HCT116 (cell line): Measurements from ENCODE around the gene POLR3C. TPM values are rescaled to one million over a fixed set of nuclear protein-coding genes. Genes with fewer than 3 reads are reported as not detected.
A peak's percentile ranks its signal among the peaks of the same experiment; 100 is the strongest.

Experiments used
- ATAC-seq: fragments of 200-7000 bp; cut with Tn5 transposase; 2 replicates; pipeline ENCODE4 v1.9.1; 2020; ENCODE audit warnings: mild to moderate bottlenecking, moderate library complexity
- BruUV-seq: library from RNA; stranded (reverse); fragments of 400-500 nt; replicated peaks from 2 replicates; lab custom pipeline; 2021; lab: Mats Ljungman, UMichigan
- CTCF ChIA-PET: fragments of 300-600 bp; sonication (Branson Sonifier 250); formaldehyde crosslinking; loops from one replicate; lab custom pipeline; 2021; ENCODE audit warnings: antibody characterized with exemption; lab: Charles Lee
- POLR2A ChIA-PET: fragments of 300-600, 350-600 bp; sonication (Branson Sonifier 250); formaldehyde crosslinking; loops from one replicate; lab custom pipeline; 2021; ENCODE audit warnings: antibody characterized with exemption; lab: Charles Lee
- RAD21 ChIA-PET, 2 experiments: fragments of 300-600 bp; sonication (Branson Sonifier 250); formaldehyde crosslinking; loops; one replicate each; lab custom pipeline; 2023; ENCODE audit warnings: low total read pairs in 2 of 2; ENCODE audit not compliant: uncharacterized antibody in 2 of 2, unreplicated experiment in 2 of 2, low non-redundant PET in 1 of 2; lab: Charles Lee
- DNase-seq: peaks from one replicate; pipeline ENCODE4 v3.0.0-alpha.2; 2010; ENCODE audit warnings: low read depth, low spot score
- H2AFZ ChIP-seq: fragments of 200-600 bp; shearing (Covaris generic), sonication (generic); 2 replicates; pipeline ENCODE4 v1.6.1; 2017; ENCODE audit warnings: low read depth, mixed run types, mixed read lengths, antibody characterized with exemption, low read length; ENCODE audit not compliant: poor library complexity, severe bottlenecking
- H3K27ac ChIP-seq: 2 replicates; pipeline ENCODE4 v1.5.1; 2012; ENCODE audit warnings: low read depth, low read length
- H3K27me3 ChIP-seq: fragments of 200-600 bp; sonication (generic); 2 replicates; pipeline ENCODE4 v1.6.1; 2016; ENCODE audit warnings: mixed run types, low read length, mixed read lengths; ENCODE audit not compliant: insufficient read depth
- H3K36me3 ChIP-seq, 2 experiments: fragments of 200-500 bp in 1 of 2; fragments of 200-600 bp in 1 of 2; sonication (Bioruptor generic) in 1 of 2; sonication (generic) in 1 of 2; 2 replicates each; pipeline versions ENCODE4 v1.5.1 to v1.6.1; 2014 to 2016; ENCODE audit warnings: low read length in 2 of 2, inconsistent platforms in 1 of 2, mixed read lengths in 1 of 2, mixed run types in 1 of 2; ENCODE audit not compliant: insufficient read depth in 2 of 2, control insufficient read depth in 1 of 2
- H3K4me1 ChIP-seq, 2 experiments: fragments of 200-600 bp in 1 of 2; sonication (generic) in 1 of 2; 2 replicates each; pipeline versions ENCODE4 v1.5.1 to v1.6.1; 2012 to 2017; ENCODE audit warnings: low read length in 2 of 2, inconsistent platforms in 1 of 2, mild to moderate bottlenecking in 1 of 2, mixed read lengths in 1 of 2, mixed run types in 1 of 2, moderate library complexity in 1 of 2; ENCODE audit not compliant: insufficient read depth in 2 of 2, control insufficient read depth in 1 of 2
- H3K4me2 ChIP-seq: fragments of 200-600 bp; sonication (generic); 2 replicates; pipeline ENCODE4 v1.6.1; 2017; ENCODE audit warnings: mixed run types, low read length, mixed read lengths
- H3K4me3 ChIP-seq, 2 experiments: fragments of 200-600 bp in 1 of 2; sonication (generic) in 1 of 2; replicated peaks in 1 of 2; 2 replicates each; pipeline ENCODE4 v1.5.1; 2011 to 2016; ENCODE audit warnings: low read length in 2 of 2, control low read depth in 1 of 2, low read depth in 1 of 2, mild to moderate bottlenecking in 1 of 2, mixed read lengths in 1 of 2, mixed run types in 1 of 2
- H3K79me2 ChIP-seq: fragments of 200-600 bp; sonication (generic); 2 replicates; pipeline ENCODE4 v1.6.1; 2017; ENCODE audit warnings: mild to moderate bottlenecking, mixed run types, low read length, moderate library complexity, mixed read lengths; ENCODE audit not compliant: insufficient read depth
- H3K9ac ChIP-seq: fragments of 200-600 bp; sonication (generic); 2 replicates; pipeline ENCODE4 v1.6.1; 2016; ENCODE audit warnings: low read length, mixed read lengths
- H3K9me2 ChIP-seq: fragments of 200-600 bp; sonication (generic), shearing (Covaris generic); 2 replicates; pipeline ENCODE4 v1.6.1; 2017; ENCODE audit warnings: mixed run types, mild to moderate bottlenecking, moderate library complexity; ENCODE audit not compliant: insufficient read depth
- H3K9me3 ChIP-seq, 2 experiments: fragments of 200-500 bp in 1 of 2; fragments of 200-600 bp in 1 of 2; sonication (Bioruptor generic) in 1 of 2; sonication (generic) in 1 of 2; 2 replicates each; pipeline ENCODE4 v1.6.1; 2014 to 2017; ENCODE audit warnings: low read length in 2 of 2, mixed read lengths in 2 of 2, inconsistent platforms in 1 of 2, low read depth in 1 of 2, mild to moderate bottlenecking in 1 of 2, mixed run types in 1 of 2, moderate library complexity in 1 of 2; ENCODE audit not compliant: control insufficient read depth in 1 of 2, insufficient read depth in 1 of 2
- H4K20me1 ChIP-seq: fragments of 200-600 bp; sonication (generic), shearing (Covaris generic); 2 replicates; pipeline ENCODE4 v1.6.1; 2017; ENCODE audit warnings: mixed run types, mild to moderate bottlenecking, moderate library complexity; ENCODE audit not compliant: insufficient read depth
- CEBPB ChIP-seq: IDR thresholded peaks from 2 replicates; pipeline ENCODE4 v1.6.1; 2012; ENCODE audit warnings: low read depth
- ELF1 ChIP-seq: IDR thresholded peaks from 2 replicates; pipeline ENCODE4 v1.6.1; 2012; ENCODE audit warnings: low read depth, borderline replicate concordance
- EZH2phosphoT487 ChIP-seq: fragments of 200-600 bp; IDR thresholded peaks from 2 replicates; pipeline ENCODE4 v1.6.1; 2018; ENCODE audit warnings: antibody characterized with exemption, borderline replicate concordance
- REST ChIP-seq: IDR thresholded peaks from 2 replicates; pipeline ENCODE4 v1.6.1; 2012; ENCODE audit warnings: low read depth
- intact Hi-C: fragments of 100-400 bp; cut with micrococcal nuclease; formaldehyde crosslinking; loops from 2 replicates; pipeline ENCODE4 v1.10.0; 2022
- microRNA-seq: library from miRNA; unstranded; fragments of <30 nt; microRNA quantifications from one replicate; pipeline ENCODE4, GENCODE V29; 2016; ENCODE audit warnings: borderline number of aligned reads
- total RNA-seq: library from RNA; stranded (reverse); gene quantifications from one replicate; pipeline ENCODE4 v1.2.1, GENCODE V29; 2021; ENCODE audit not compliant: unreplicated experiment

POLR3C gene
- total RNA-seq, 1 experiment from 2014 or later, result 25.4 TPM

- Histone ChIP-seq H3K79me2 (no peaks in the 10 kb centered on the region), H3K27ac (peak overlapping the region; percentile 78), H3K4me3 (no peak overlapping the region), H3K27me3 (no peaks in the 10 kb centered on the region), H3K9me2 (no peaks in the 10 kb centered on the region), H3K9me3 (no peaks in the 10 kb centered on the region), H3K4me2 (no peak overlapping the region), H3K4me1 (peaks cover 28 to 29% of the 10 kb centered on the region in 2 experiments), H3K36me3 (no peaks in the 10 kb centered on the region), H4K20me1 (no peaks in the 10 kb centered on the region), H2AFZ (no peak overlapping the region), H3K9ac (no peak overlapping the region)
- ATAC-seq (no peak), DNase-seq (no peak)
- ChIA-PET CTCF (interaction anchor here (1.3 to 2.9 kb wide), 3 partner anchors 14 to 114 kb away, joined by 3 to 19 read pairs (median 19); partner anchors contain the start of gene ITGA10), POLR2A (interaction anchor here (1.2 to 2.0 kb wide), 2 partner anchors 34 to 159 kb away, joined by 5 to 14 read pairs; partner anchors contain the start of gene RBM8A), RAD21 (no interaction called here)
- TF ChIP-seq REST, result no peak
- TF ChIP-seq ELF1, result no peak
- no peak for TF ChIP-seq EZH2phosphoT487
- TF ChIP-seq CEBPB, result no peak
- no TSS peak for BruUV-seq
- intact Hi-C loops, result loop anchor here (5.0 kb wide), 1 partner anchor 84 kb away; no protein-coding TSS in a partner anchor
These were observed 69.5 kb downstream of the POLR3C start for GRCh38 chr1:145893306-145894055.

Small RNA genes within 50 kb of the gene (microRNA-seq; reads per million reads assigned to microRNA genes)
- not detected for gene MIR6736

Other genes with a start within 250 kb of the POLR3C start
- gene GPR89A, start 216.2 kb upstream of the POLR3C start, total RNA-seq, result 19.5 TPM
- 0.27 TPM for gene PDZK1, start 116.8 kb upstream of the POLR3C start, total RNA-seq
- not detected for gene CD160, start 104.7 kb upstream of the POLR3C start, total RNA-seq
- 9.5 TPM for gene RNF115, start 105 bp upstream of the POLR3C start, total RNA-seq
- gene NUDT17, start 21.4 kb downstream of the POLR3C start, total RNA-seq, result 1.8 TPM
- gene PIAS3, start 34.9 kb downstream of the POLR3C start, total RNA-seq, result 31.2 TPM
- gene ANKRD35, start 61.7 kb downstream of the POLR3C start, total RNA-seq, result not detected
- gene ITGA10, start 85.8 kb downstream of the POLR3C start, total RNA-seq, result 0.86 TPM
- 20.9 TPM for gene PEX11B, start 94.5 kb downstream of the POLR3C start, total RNA-seq
- 195 TPM for gene RBM8A, start 103.3 kb downstream of the POLR3C start, total RNA-seq
- 12.4 TPM for gene LIX1L, start 133.8 kb downstream of the POLR3C start, total RNA-seq
- 1.1 TPM for gene ANKRD34A, start 140.4 kb downstream of the POLR3C start, total RNA-seq
- 17.9 TPM for gene POLR3GL, start 140.5 kb downstream of the POLR3C start, total RNA-seq
- gene TXNIP, start 172.4 kb downstream of the POLR3C start, total RNA-seq, result 2.5 TPM
- gene HJV, start 197.5 kb downstream of the POLR3C start, total RNA-seq, result not detected